ENCODE data around the gene NAA16. TPM values are rescaled to one million over a fixed set of nuclear protein-coding genes. Genes with fewer than 3 reads are reported as not detected.

The NAA16 gene
- polyA plus RNA-seq, 1 donor = 23.9 TPM

- no peak overlapping the region for H3K27ac ChIP-seq (ENCODE audit: low read length)
- H3K4me3 ChIP-seq (ENCODE audit: low read length) = no peak overlapping the region
- no peaks in the 10 kb centered on the region for H3K27me3 ChIP-seq (ENCODE audit: control insufficient read depth, insufficient read depth, low read length)
- no peaks in the 10 kb centered on the region for H3K9me3 ChIP-seq (ENCODE audit: control insufficient read depth, low read depth, low read length)
- H3K36me3 ChIP-seq (ENCODE audit: control insufficient read depth, insufficient read depth, low read length) = no peaks in the 10 kb centered on the region
- WGBS (ENCODE audit: insufficient coverage, low lambda C conversion rate) = no CpG with 5 or more reads among the region's 3 CpGs
- DNase-seq = no peak
- H3K4me1 ChIP-seq (ENCODE audit: control insufficient read depth, insufficient read depth, low read length) = no peaks in the 10 kb centered on the region
Measured at GRCh38 chr13:41387576-41387975, 76.5 kb downstream of the NAA16 start.

GRCh38 chr13:41388143-41388881 is 77.2 kb downstream of the NAA16 start:
- no peak overlapping the region for H3K4me3 ChIP-seq (ENCODE audit: low read length)
- DNase-seq = no peak
- no peaks in the 10 kb centered on the region for H3K27me3 ChIP-seq (ENCODE audit: control insufficient read depth, insufficient read depth, low read length)
- 100% methylated on average over 1 of the region's 6 CpGs for WGBS (ENCODE audit: insufficient coverage, low lambda C conversion rate)
- no peaks in the 10 kb centered on the region for H3K36me3 ChIP-seq (ENCODE audit: control insufficient read depth, insufficient read depth, low read length)
- no peak overlapping the region for H3K27ac ChIP-seq (ENCODE audit: low read length)
- no peaks in the 10 kb centered on the region for H3K4me1 ChIP-seq (ENCODE audit: control insufficient read depth, insufficient read depth, low read length)
- H3K9me3 ChIP-seq (ENCODE audit: control insufficient read depth, low read depth, low read length) = no peaks in the 10 kb centered on the region

- H3K9me3 ChIP-seq (ENCODE audit: control insufficient read depth, low read depth, low read length) = no peaks in the 10 kb centered on the region
- H3K27me3 ChIP-seq (ENCODE audit: control insufficient read depth, insufficient read depth, low read length) = no peaks in the 10 kb centered on the region
- no peaks in the 10 kb centered on the region for H3K36me3 ChIP-seq (ENCODE audit: control insufficient read depth, insufficient read depth, low read length)
- DNase-seq = no peak
- no peaks in the 10 kb centered on the region for H3K4me1 ChIP-seq (ENCODE audit: control insufficient read depth, insufficient read depth, low read length)
- WGBS (ENCODE audit: insufficient coverage, low lambda C conversion rate) = no CpG with 5 or more reads among the region's 1 CpG
- no peak overlapping the region for H3K4me3 ChIP-seq (ENCODE audit: low read length)
- no peak overlapping the region for H3K27ac ChIP-seq (ENCODE audit: low read length)
Measured at GRCh38 chr13:41389580-41389979, 78.5 kb downstream of the NAA16 start.

GRCh38 chr13:41394166-41394565 is 83.1 kb downstream of the NAA16 start:
- no peaks in the 10 kb centered on the region for H3K4me1 ChIP-seq (ENCODE audit: control insufficient read depth, insufficient read depth, low read length)
- H3K9me3 ChIP-seq (ENCODE audit: control insufficient read depth, low read depth, low read length) = no peaks in the 10 kb centered on the region
- H3K27ac ChIP-seq (ENCODE audit: low read length) = no peak overlapping the region
- no peak overlapping the region for H3K4me3 ChIP-seq (ENCODE audit: low read length)
- DNase-seq = no peak
- H3K27me3 ChIP-seq (ENCODE audit: control insufficient read depth, insufficient read depth, low read length) = no peaks in the 10 kb centered on the region
- H3K36me3 ChIP-seq (ENCODE audit: control insufficient read depth, insufficient read depth, low read length) = no peaks in the 10 kb centered on the region
- 80% methylated on average over 1 of the region's 1 CpG for WGBS (ENCODE audit: insufficient coverage, low lambda C conversion rate)

- WGBS (ENCODE audit: insufficient coverage, low lambda C conversion rate) = no CpG with 5 or more reads among the region's 7 CpGs
Measured at GRCh38 chr13:41398494-41399170, 87.6 kb downstream of the NAA16 start.

GRCh38 chr13:41401366-41401765 is 90.3 kb downstream of the NAA16 start:
- Histone ChIP-seq H3K36me3 (ENCODE audit: control insufficient read depth, insufficient read depth, low read length) (no peaks in the 10 kb centered on the region), H3K27ac (ENCODE audit: low read length) (no peak overlapping the region), H3K27me3 (ENCODE audit: control insufficient read depth, insufficient read depth, low read length) (no peaks in the 10 kb centered on the region), H3K4me1 (ENCODE audit: control insufficient read depth, insufficient read depth, low read length) (no peaks in the 10 kb centered on the region), H3K4me3 (ENCODE audit: low read length) (no peak overlapping the region), H3K9me3 (ENCODE audit: control insufficient read depth, low read depth, low read length) (no peaks in the 10 kb centered on the region)
- WGBS (ENCODE audit: insufficient coverage, low lambda C conversion rate) = no CpG with 5 or more reads among the region's 4 CpGs
- DNase-seq = no peak

More at GRCh38 chr13:41398494-41399170, 87.6 kb downstream of the NAA16 start:
- H3K9me3 ChIP-seq (ENCODE audit: control insufficient read depth, low read depth, low read length) = no peaks in the 10 kb centered on the region
- H3K4me1 ChIP-seq (ENCODE audit: control insufficient read depth, insufficient read depth, low read length) = no peaks in the 10 kb centered on the region
- no peak for DNase-seq
- H3K27ac ChIP-seq (ENCODE audit: low read length) = no peak overlapping the region
- H3K36me3 ChIP-seq (ENCODE audit: control insufficient read depth, insufficient read depth, low read length) = no peaks in the 10 kb centered on the region
- no peak overlapping the region for H3K4me3 ChIP-seq (ENCODE audit: low read length)
- H3K27me3 ChIP-seq (ENCODE audit: control insufficient read depth, insufficient read depth, low read length) = no peaks in the 10 kb centered on the region

GRCh38 chr13:41402691-41403511 is 91.8 kb downstream of the NAA16 start:
- DNase-seq = no peak
- H3K4me1 ChIP-seq (ENCODE audit: control insufficient read depth, insufficient read depth, low read length) = no peaks in the 10 kb centered on the region
- H3K27me3 ChIP-seq (ENCODE audit: control insufficient read depth, insufficient read depth, low read length) = no peaks in the 10 kb centered on the region
- H3K27ac ChIP-seq (ENCODE audit: low read length) = no peak overlapping the region
- no peak overlapping the region for H3K4me3 ChIP-seq (ENCODE audit: low read length)
- no CpG with 5 or more reads among the region's 14 CpGs for WGBS (ENCODE audit: insufficient coverage, low lambda C conversion rate)
- H3K9me3 ChIP-seq (ENCODE audit: control insufficient read depth, low read depth, low read length) = no peaks in the 10 kb centered on the region
- no peaks in the 10 kb centered on the region for H3K36me3 ChIP-seq (ENCODE audit: control insufficient read depth, insufficient read depth, low read length)

- Histone ChIP-seq H3K27me3 (ENCODE audit: control insufficient read depth, insufficient read depth, low read length) (no peaks in the 10 kb centered on the region), H3K9me3 (ENCODE audit: control insufficient read depth, low read depth, low read length) (no peaks in the 10 kb centered on the region), H3K36me3 (ENCODE audit: control insufficient read depth, insufficient read depth, low read length) (no peaks in the 10 kb centered on the region), H3K4me3 (ENCODE audit: low read length) (no peak overlapping the region), H3K4me1 (ENCODE audit: control insufficient read depth, insufficient read depth, low read length) (no peaks in the 10 kb centered on the region), H3K27ac (ENCODE audit: low read length) (no peak overlapping the region)
- no CpG with 5 or more reads among the region's 4 CpGs for WGBS (ENCODE audit: insufficient coverage, low lambda C conversion rate)
- no peak for DNase-seq
Measured at GRCh38 chr13:41403983-41404382, 92.9 kb downstream of the NAA16 start.

GRCh38 chr13:41405367-41405766 is 94.3 kb downstream of the NAA16 start:
- DNase-seq = no peak
- no peaks in the 10 kb centered on the region for H3K9me3 ChIP-seq (ENCODE audit: control insufficient read depth, low read depth, low read length)
- H3K27ac ChIP-seq (ENCODE audit: low read length) = no peak overlapping the region
- no peaks in the 10 kb centered on the region for H3K4me1 ChIP-seq (ENCODE audit: control insufficient read depth, insufficient read depth, low read length)
- H3K4me3 ChIP-seq (ENCODE audit: low read length) = no peak overlapping the region
- no peaks in the 10 kb centered on the region for H3K27me3 ChIP-seq (ENCODE audit: control insufficient read depth, insufficient read depth, low read length)
- WGBS (ENCODE audit: insufficient coverage, low lambda C conversion rate) = no CpG with 5 or more reads among the region's 2 CpGs
- no peaks in the 10 kb centered on the region for H3K36me3 ChIP-seq (ENCODE audit: control insufficient read depth, insufficient read depth, low read length)

- no peak for DNase-seq
- H3K27ac ChIP-seq (ENCODE audit: low read length) = no peak overlapping the region
- whole genome bisulfite sequencing (ENCODE audit: insufficient coverage, low lambda C conversion rate) = 62% methylated on average over 3 of the region's 3 CpGs
Measured at GRCh38 chr13:41407380-41407779, 96.3 kb downstream of the NAA16 start.

More at GRCh38 chr13:41407380-41407779, 96.3 kb downstream of the NAA16 start:
- H3K4me1 ChIP-seq (ENCODE audit: control insufficient read depth, insufficient read depth, low read length) = peaks cover 3% of the 10 kb centered on the region
- no peaks in the 10 kb centered on the region for H3K36me3 ChIP-seq (ENCODE audit: control insufficient read depth, insufficient read depth, low read length)
- H3K9me3 ChIP-seq (ENCODE audit: control insufficient read depth, low read depth, low read length) = no peaks in the 10 kb centered on the region
- no peaks in the 10 kb centered on the region for H3K27me3 ChIP-seq (ENCODE audit: control insufficient read depth, insufficient read depth, low read length)
- no peak overlapping the region for H3K4me3 ChIP-seq (ENCODE audit: low read length)

Data from large intestine (tissue), 3 donors.